ENCODE results near the gene TMEM198. TPM values are rescaled to one million over a fixed set of nuclear protein-coding genes. Genes with fewer than 3 reads are reported as not detected.

The TMEM198 gene
- total RNA-seq, 1 donor = 1.1 TPM

DNA sequence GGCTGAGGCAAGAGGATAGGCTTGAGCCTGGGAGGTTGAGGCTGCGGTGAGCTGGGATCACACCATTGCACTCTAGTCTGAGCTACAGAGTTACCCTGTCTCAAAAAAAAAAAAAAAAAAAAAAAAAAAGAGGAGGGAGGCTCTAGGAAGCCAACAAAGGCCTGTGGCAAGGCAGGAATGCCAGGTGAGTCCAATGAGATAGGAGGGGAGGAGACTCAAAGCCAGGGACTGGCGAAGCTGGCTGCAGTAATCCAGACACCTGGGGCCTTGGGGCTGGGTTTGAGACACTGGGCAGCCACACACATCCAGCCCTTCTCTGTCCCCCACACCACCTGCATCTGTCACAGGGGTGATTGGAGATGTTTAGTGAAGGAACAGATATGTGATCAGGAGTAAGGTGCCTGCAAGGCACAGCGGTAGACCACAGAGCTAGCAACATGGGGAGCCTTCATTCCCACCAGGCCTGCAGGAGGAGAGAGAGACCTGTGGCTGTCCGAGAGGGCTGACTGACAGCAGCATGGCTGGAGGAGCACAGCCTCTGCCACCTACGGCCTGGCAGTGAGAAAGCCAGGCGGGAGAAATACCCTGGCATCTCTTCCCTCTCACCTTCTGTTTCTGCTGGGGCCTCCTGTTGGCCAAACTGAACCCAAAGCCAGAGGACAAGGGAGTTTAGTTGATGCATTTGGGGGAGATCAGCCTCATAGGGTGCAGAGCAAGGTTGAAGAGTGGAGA, 9.7 kb upstream of the TMEM198 start:
- H3K79me2 ChIP-seq (ENCODE audit: insufficient read depth, low read length) = no peaks in the 10 kb centered on the region
- no peak overlapping the region for H2AFZ ChIP-seq (ENCODE audit: low read length)
- no peak overlapping the region for H3K4me3 ChIP-seq (ENCODE audit: insufficient read depth, low read length)
- no peak for TF ChIP-seq CTCF (IDR thresholded peaks at IDR 0.05; ENCODE audit: extremely low read depth, low read depth, low read length)
- DNase-seq (ENCODE audit: insufficient read length, low spot score, missing footprints) = no peak
- H3K36me3 ChIP-seq (ENCODE audit: insufficient read depth, low read length) = peaks cover 4% of the 10 kb centered on the region
- peaks cover 16% of the 10 kb centered on the region for H3K27me3 ChIP-seq (ENCODE audit: insufficient read depth, low read length)
- H3K4me2 ChIP-seq (ENCODE audit: insufficient read depth, low read length) = no peak overlapping the region
- H4K20me1 ChIP-seq (ENCODE audit: insufficient read depth, low read length) = peaks cover 8% of the 10 kb centered on the region
- H3K9me3 ChIP-seq (ENCODE audit: low read depth, low read length) = no peaks in the 10 kb centered on the region
- H3K27ac ChIP-seq (ENCODE audit: low read depth, low read length) = no peak overlapping the region
- H3K4me1 ChIP-seq (ENCODE audit: insufficient read depth, low read length) = peaks cover 4% of the 10 kb centered on the region

DNA sequence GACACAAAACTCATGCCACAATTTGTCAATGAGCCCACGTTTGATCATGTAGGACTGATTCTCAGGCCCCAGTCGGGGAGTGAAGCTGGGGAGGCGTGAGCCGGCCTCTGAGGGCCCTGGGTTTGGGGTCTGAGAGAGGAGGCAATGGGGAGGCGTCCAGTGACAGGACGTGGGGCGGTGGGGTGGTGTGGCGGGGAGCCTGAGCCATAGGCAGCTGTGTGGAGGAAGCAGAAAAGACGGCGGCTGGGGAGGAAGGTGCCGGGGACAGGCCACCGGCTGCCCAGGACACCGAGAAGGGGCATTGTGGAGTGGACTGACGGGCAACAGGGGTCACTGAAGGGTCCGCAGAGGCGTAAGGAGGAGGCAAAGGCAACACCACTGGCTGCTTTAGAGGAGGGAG, 7.4 kb upstream of the TMEM198 start:
- no peak for TF ChIP-seq CTCF (IDR thresholded peaks at IDR 0.05; ENCODE audit: extremely low read depth, low read depth, low read length)
- Histone ChIP-seq H3K79me2 (ENCODE audit: insufficient read depth, low read length) (peaks cover 10% of the 10 kb centered on the region), H3K4me2 (ENCODE audit: insufficient read depth, low read length) (no peak overlapping the region), H2AFZ (ENCODE audit: low read length) (no peak overlapping the region), H3K4me3 (ENCODE audit: insufficient read depth, low read length) (no peak overlapping the region), H4K20me1 (ENCODE audit: insufficient read depth, low read length) (peaks cover 22% of the 10 kb centered on the region), H3K4me1 (ENCODE audit: insufficient read depth, low read length) (no peaks in the 10 kb centered on the region), H3K27me3 (ENCODE audit: insufficient read depth, low read length) (peaks cover 4% of the 10 kb centered on the region), H3K36me3 (ENCODE audit: insufficient read depth, low read length) (peaks cover 24% of the 10 kb centered on the region), H3K27ac (ENCODE audit: low read depth, low read length) (no peak overlapping the region), H3K9me3 (ENCODE audit: low read depth, low read length) (no peaks in the 10 kb centered on the region)
- DNase-seq (ENCODE audit: insufficient read length, low spot score, missing footprints) = no peak

- DNase-seq (ENCODE audit: insufficient read length, low spot score, missing footprints) = no peak
- no peak overlapping the region for H3K27ac ChIP-seq (ENCODE audit: low read depth, low read length)
- peaks cover 15% of the 10 kb centered on the region for H3K79me2 ChIP-seq (ENCODE audit: insufficient read depth, low read length)
- TF ChIP-seq CTCF (IDR thresholded peaks at IDR 0.05; ENCODE audit: extremely low read depth, low read depth, low read length) = no peak
- peaks cover 4% of the 10 kb centered on the region for H3K27me3 ChIP-seq (ENCODE audit: insufficient read depth, low read length)
- H3K4me3 ChIP-seq (ENCODE audit: insufficient read depth, low read length) = no peak overlapping the region
- H3K36me3 ChIP-seq (ENCODE audit: insufficient read depth, low read length) = peaks cover 25% of the 10 kb centered on the region
- H3K4me1 ChIP-seq (ENCODE audit: insufficient read depth, low read length) = peaks cover 3% of the 10 kb centered on the region
- peaks cover 25% of the 10 kb centered on the region for H4K20me1 ChIP-seq (ENCODE audit: insufficient read depth, low read length)
- H2AFZ ChIP-seq (ENCODE audit: low read length) = no peak overlapping the region
- H3K9me3 ChIP-seq (ENCODE audit: low read depth, low read length) = no peaks in the 10 kb centered on the region
- H3K4me2 ChIP-seq (ENCODE audit: insufficient read depth, low read length) = no peak overlapping the region
Observed at GRCh38 chr2:219536967-219537366, 6.9 kb upstream of the TMEM198 start.

GRCh38 chr2:219537657-219538488, 6.0 kb upstream of the TMEM198 start:
- Histone ChIP-seq H3K9me3 (ENCODE audit: low read depth, low read length) (no peaks in the 10 kb centered on the region), H3K27ac (ENCODE audit: low read depth, low read length) (no peak overlapping the region), H3K4me2 (ENCODE audit: insufficient read depth, low read length) (no peak overlapping the region), H4K20me1 (ENCODE audit: insufficient read depth, low read length) (peaks cover 34% of the 10 kb centered on the region), H3K79me2 (ENCODE audit: insufficient read depth, low read length) (peaks cover 23% of the 10 kb centered on the region), H2AFZ (ENCODE audit: low read length) (no peak overlapping the region), H3K27me3 (ENCODE audit: insufficient read depth, low read length) (peaks cover 4% of the 10 kb centered on the region), H3K4me3 (ENCODE audit: insufficient read depth, low read length) (no peak overlapping the region), H3K4me1 (ENCODE audit: insufficient read depth, low read length) (peaks cover 11% of the 10 kb centered on the region), H3K36me3 (ENCODE audit: insufficient read depth, low read length) (peaks cover 25% of the 10 kb centered on the region)
- TF ChIP-seq CTCF (IDR thresholded peaks at IDR 0.05; ENCODE audit: extremely low read depth, low read depth, low read length) = no peak
- no peak for DNase-seq (ENCODE audit: insufficient read length, low spot score, missing footprints)
